ENCODE data around the gene IER2.

GRCh38 chr19:13134626-13135025 lies 15.6 kb upstream of the IER2 start:
- peak in 1 of 4 donors; percentile 28 for TF ChIP-seq POLR2A (IDR thresholded peaks at IDR 0.05)
- no peak for TF ChIP-seq CTCF (IDR thresholded peaks at IDR 0.05)
